SK-N-SH (cell line): Measurements from ENCODE around the gene SPSB4. TPM values are rescaled to one million over a fixed set of nuclear protein-coding genes. Genes with fewer than 3 reads are reported as not detected.

ENCODE experiments used
- CTCF ChIA-PET: fragments of 300-600, 350-600 bp; formaldehyde crosslinking; extraction: SDS; loops from one replicate; lab custom pipeline; 2021; lab: Yijun Ruan, JAX
- POLR2A ChIA-PET: fragments of 350-600 bp; sonication (Branson Sonifier 250); formaldehyde crosslinking; extraction: SDS; loops from one replicate; lab custom pipeline; 2020; ENCODE audit warnings: antibody characterized with exemption, inconsistent platforms; lab: Yijun Ruan, JAX
- DNase-seq: peaks from one replicate; pipeline ENCODE4 v3.0.0; 2012
- H2AFZ ChIP-seq: fragments of 200-600 bp; sonication (generic); 2 replicates; pipeline ENCODE4 v1.8.1; 2016; ENCODE audit warnings: antibody characterized with exemption, mild to moderate bottlenecking, low read depth
- H3F3A ChIP-seq: fragments of 200-600 bp; sonication (generic); replicated peaks from 2 replicates; pipeline ENCODE3; 2016; ENCODE audit warnings: antibody characterized with exemption, mild to moderate bottlenecking; ENCODE audit not compliant: insufficient read depth
- H3K27ac ChIP-seq, 2 experiments: fragments of 200-500 bp in 1 of 2; fragments of 200-600 bp in 1 of 2; sonication (Bioruptor generic) in 1 of 2; sonication (generic), shearing (Covaris generic) in 1 of 2; 2 replicates each; pipeline versions ENCODE4 v1.5.1 to v1.6.1; 2014 to 2016; ENCODE audit warnings: low read depth in 2 of 2, inconsistent platforms in 1 of 2, low read length in 1 of 2, mild to moderate bottlenecking in 1 of 2, mixed read lengths in 1 of 2
- H3K27me3 ChIP-seq: fragments of 200-600 bp; sonication (generic), shearing (Covaris generic); 2 replicates; pipeline ENCODE4 v1.6.1; 2016; ENCODE audit warnings: mixed run types; ENCODE audit not compliant: insufficient read depth
- H3K36me3 ChIP-seq, 2 experiments: fragments of 200-500 bp in 1 of 2; fragments of 200-600 bp in 1 of 2; sonication (Bioruptor generic) in 1 of 2; sonication (generic) in 1 of 2; replicated peaks in 1 of 2; 2 replicates each; pipeline versions ENCODE3 to v1.5.1; 2014 to 2016; ENCODE audit warnings: low read length in 1 of 2, mild to moderate bottlenecking in 1 of 2; ENCODE audit not compliant: insufficient read depth in 2 of 2, control insufficient read depth in 1 of 2
- H3K4me1 ChIP-seq, 2 experiments: fragments of 200-500 bp in 1 of 2; fragments of 200-600 bp in 1 of 2; sonication (Bioruptor generic) in 1 of 2; sonication (generic), shearing (Covaris generic) in 1 of 2; 2 replicates each; pipeline versions ENCODE4 v1.5.1 to v1.6.1; 2014 to 2016; ENCODE audit warnings: low read depth in 1 of 2, low read length in 1 of 2, mixed run types in 1 of 2; ENCODE audit not compliant: insufficient read depth in 2 of 2, control insufficient read depth in 1 of 2
- H3K4me2 ChIP-seq: fragments of 200-600 bp; sonication (generic), shearing (Covaris generic); 2 replicates; pipeline ENCODE4 v1.6.1; 2017; ENCODE audit warnings: mixed run types
- H3K4me3 ChIP-seq, 2 experiments: fragments of 200-500 bp in 1 of 2; fragments of 200-600 bp in 1 of 2; sonication (Bioruptor generic) in 1 of 2; sonication (generic), shearing (Covaris generic) in 1 of 2; 2 replicates each; pipeline versions ENCODE4 v1.5.1 to v1.8.1; 2014 to 2016; ENCODE audit warnings: low read depth in 2 of 2, inconsistent platforms in 1 of 2, low read length in 1 of 2, mild to moderate bottlenecking in 1 of 2, mixed read lengths in 1 of 2, moderate library complexity in 1 of 2
- H3K79me2 ChIP-seq: fragments of 200-600 bp; sonication (generic); 2 replicates; pipeline ENCODE4 v1.8.1; 2017; ENCODE audit warnings: mild to moderate bottlenecking; ENCODE audit not compliant: insufficient read depth
- H3K9ac ChIP-seq: fragments of 200-600 bp; sonication (generic); 2 replicates; pipeline ENCODE4 v1.6.1; 2017; ENCODE audit warnings: mixed run types
- H3K9me2 ChIP-seq: fragments of 200-600 bp; sonication (generic); 2 replicates; pipeline ENCODE4 v1.6.1; 2017; ENCODE audit warnings: mixed run types
- H3K9me3 ChIP-seq: fragments of 200-600 bp; sonication (generic); 2 replicates; pipeline ENCODE4 v1.6.1; 2017; ENCODE audit warnings: mixed run types, mild to moderate bottlenecking, moderate library complexity
- H4K20me1 ChIP-seq: fragments of 200-600 bp; sonication (generic); 2 replicates; pipeline ENCODE4 v1.6.1; 2017; ENCODE audit warnings: mild to moderate bottlenecking, mixed run types; ENCODE audit not compliant: insufficient read depth
- CHD2 ChIP-seq: fragments of 150-350 bp; IDR thresholded peaks from 2 replicates; pipeline ENCODE4 v1.6.1; 2018; ENCODE audit warnings: low read length; ENCODE audit not compliant: partially characterized antibody
- CTCF ChIP-seq: fragments of 200-600 bp; sonication (generic); IDR thresholded peaks from 2 replicates; pipeline ENCODE4 v1.6.1; 2017; ENCODE audit warnings: antibody characterized with exemption, mild to moderate bottlenecking, moderate library complexity
- EP300 ChIP-seq, 2 experiments: IDR thresholded peaks; 2 replicates each; pipeline versions ENCODE4 v1.4.0 to v1.6.1; 2012; ENCODE audit warnings: borderline replicate concordance in 1 of 2, low read depth in 1 of 2, low read length in 1 of 2
- FOXJ3 ChIP-seq: sonication (generic); formaldehyde crosslinking; IDR thresholded peaks from 2 replicates; pipeline ENCODE4 v1.5.1; 2020; ENCODE audit warnings: mild to moderate bottlenecking, missing genetic modification reagents
- GATA2 ChIP-seq: sonication (generic); formaldehyde crosslinking; IDR thresholded peaks from 2 replicates; pipeline ENCODE4 v1.5.0; 2020; ENCODE audit warnings: mild to moderate bottlenecking, missing genetic modification reagents
- MXI1 ChIP-seq: IDR thresholded peaks from 2 replicates; pipeline ENCODE4 v1.6.1; 2012; ENCODE audit warnings: mild to moderate bottlenecking, low read depth, low read length, improper control_type of control experiment
- NFIC ChIP-seq: IDR thresholded peaks from 2 replicates; pipeline ENCODE4 v1.4.0; 2012; ENCODE audit warnings: borderline replicate concordance
- NRF1 ChIP-seq: IDR thresholded peaks from 2 replicates; pipeline ENCODE4 v1.6.1; 2012; ENCODE audit warnings: low read depth, mild to moderate bottlenecking, low read length
- RAD21 ChIP-seq: IDR thresholded peaks from 2 replicates; pipeline ENCODE4 v1.6.1; 2012; ENCODE audit warnings: mild to moderate bottlenecking, low read length
- RCOR1 ChIP-seq: fragments of 150-350 bp; IDR thresholded peaks from 2 replicates; pipeline ENCODE4 v1.6.1; 2017; ENCODE audit warnings: antibody characterized with exemption, low read length
- RXRA ChIP-seq: IDR thresholded peaks from 2 replicates; pipeline ENCODE4 v1.4.0; 2012; ENCODE audit warnings: low read depth, mild to moderate bottlenecking, borderline replicate concordance
- SMC3 ChIP-seq: IDR thresholded peaks from 2 replicates; pipeline ENCODE4 v1.6.1; 2012; ENCODE audit warnings: low read depth, low read length, improper control_type of control experiment
- TCF12 ChIP-seq: IDR thresholded peaks from 2 replicates; pipeline ENCODE4 v1.4.0; 2012
- TEAD4 ChIP-seq: IDR thresholded peaks from 2 replicates; pipeline ENCODE4 v1.4.0; 2012; ENCODE audit warnings: mild to moderate bottlenecking, borderline replicate concordance; ENCODE audit not compliant: insufficient read depth
- USF1 ChIP-seq: IDR thresholded peaks from 2 replicates; pipeline ENCODE4 v1.4.0; 2012; ENCODE audit warnings: low read depth, borderline replicate concordance
- WGBS: methylation state at CpG from one replicate; pipeline ENCODE4 v1.1.6; 2017; ENCODE audit warnings: low lambda C conversion rate; 5-methylcytosine and 5-hydroxymethylcytosine counted together
- polyA plus RNA-seq, 3 experiments: library from polyadenylated mRNA; depleted of rRNA; stranded (reverse); fragments of >200 nt; gene quantifications; 2 replicates each; pipeline ENCODE4 v1.2.3, GENCODE V29; 2012

SPSB4 gene
- polyA plus RNA-seq, 1 of the 3 experiments (the other 2 are of a cell fraction): 0.10 TPM

GRCh38 chr3:141126661-141127343 lies 75.7 kb downstream of the SPSB4 start:
- H3K4me2 ChIP-seq: no peak overlapping the region
- no peaks in the 10 kb centered on the region for H3F3A ChIP-seq
- POLR2A ChIA-PET: no interaction called here
- no peaks in the 10 kb centered on the region for H4K20me1 ChIP-seq
- peak overlapping the region in 1 of 2 experiments; percentile 89; a peak in 2 of 4 replicates for H3K27ac ChIP-seq
- no peak overlapping the region for H3K9ac ChIP-seq
- no peak overlapping the region for H3K4me3 ChIP-seq
- no peaks in the 10 kb centered on the region for H3K9me3 ChIP-seq
- peaks cover 0 to 18% of the 10 kb centered on the region in 2 experiments; a peak in 1 of 4 replicates for H3K4me1 ChIP-seq
- DNase-seq: no peak
- no peak overlapping the region for H2AFZ ChIP-seq
- CTCF ChIA-PET: interaction anchor here (0.8 to 3.3 kb wide), 11 partner anchors 11 to 127 kb away, joined by 3 to 17 read pairs (median 4); partner anchors contain the start of gene PXYLP1
- no peaks in the 10 kb centered on the region for H3K27me3 ChIP-seq
- H3K9me2 ChIP-seq: no peaks in the 10 kb centered on the region
- no peaks in the 10 kb centered on the region for H3K79me2 ChIP-seq
- 5% methylated on average over 4 of the region's 9 CpGs for WGBS
- H3K36me3 ChIP-seq: no peaks in the 10 kb centered on the region
- TF ChIP-seq RAD21: no peak
- TF ChIP-seq NRF1: no peak
- TF ChIP-seq RXRA: no peak
- TF ChIP-seq, all 33 proteins: peak for 0

- TF ChIP-seq EP300 (IDR thresholded peaks at IDR 0.05; ENCODE audit: borderline replicate concordance in 1 of 2, low read depth in 1 of 2, low read length in 1 of 2) (peak in 1 of 2 experiments; percentile 65; a peak in 2 of 4 replicates), TEAD4 (no peak), SMC3 (peak; percentile 16; the same call in 1 of the 2 replicates), GATA2 (CRISPR knock-in tag) (peak; percentile 86), RCOR1 (no peak), TCF12 (no peak), NFIC (no peak), USF1 (no peak), MXI1 (peak; percentile 43; the same call in 1 of the 2 replicates), RAD21 (peak; percentile 52), CHD2 (peak; percentile 60), CTCF (no peak), FOXJ3 (CRISPR knock-in tag) (peak; percentile 93)
- Histone ChIP-seq H4K20me1 (no peaks in the 10 kb centered on the region), H3K4me2 (no peak overlapping the region), H3K9ac (no peak overlapping the region), H3F3A (no peaks in the 10 kb centered on the region), H3K27ac (peak overlapping the region in 1 of 2 experiments; percentile 89; a peak in 2 of 4 replicates), H3K4me1 (peaks cover 0 to 18% of the 10 kb centered on the region in 2 experiments; a peak in 1 of 4 replicates), H3K4me3 (no peak overlapping the region), H3K9me3 (no peaks in the 10 kb centered on the region), H3K79me2 (no peaks in the 10 kb centered on the region), H2AFZ (no peak overlapping the region), H3K27me3 (no peaks in the 10 kb centered on the region), H3K36me3 (no peaks in the 10 kb centered on the region), H3K9me2 (no peaks in the 10 kb centered on the region)
- WGBS: 23% methylated on average over 9 of the region's 9 CpGs
- ChIA-PET POLR2A (no interaction called here), CTCF (interaction anchor here (0.9 to 3.3 kb wide), 10 partner anchors 12 to 128 kb away, joined by 3 to 17 read pairs (median 4); partner anchors contain the start of genes PXYLP1 and SPSB4)
- peak; percentile 74 for DNase-seq
Measured at GRCh38 chr3:141127344-141128125, 76.4 kb downstream of the SPSB4 start.
